GM19395 (cell line): Measurements from ENCODE around the gene DNAH17.

Experiments
- ATAC-seq: cut with Tn5 transposase; IDR thresholded peaks from one replicate; pipeline ENCODE4 v1.9.1; 2021; ENCODE audit warnings: mild to moderate bottlenecking, moderate library complexity; ENCODE audit not compliant: unreplicated experiment

The DNAH17 gene

DNA sequence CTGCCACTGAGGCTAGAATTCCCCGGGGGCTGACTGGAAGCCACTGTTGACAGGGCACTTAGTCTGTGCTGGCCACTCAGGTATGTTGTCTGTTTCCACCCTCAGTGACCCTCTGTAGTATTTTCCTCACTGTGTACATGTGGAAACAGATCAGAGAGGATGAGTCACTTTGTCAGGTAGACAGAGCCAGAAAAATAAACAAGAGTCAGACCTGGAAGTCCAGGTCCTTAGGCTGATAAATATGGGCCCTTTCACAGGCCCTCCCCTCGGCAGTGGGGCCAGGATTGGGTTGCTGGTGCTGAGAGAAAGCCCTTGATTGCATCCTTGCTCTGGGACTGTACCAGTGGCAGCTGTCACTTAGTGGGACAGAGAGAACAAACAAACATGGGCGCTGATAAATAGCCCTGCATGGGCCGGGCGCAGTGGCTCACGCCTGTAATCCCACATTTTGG lies 177.5 kb downstream of the DNAH17 start:
- no peak for ATAC-seq

DNA sequence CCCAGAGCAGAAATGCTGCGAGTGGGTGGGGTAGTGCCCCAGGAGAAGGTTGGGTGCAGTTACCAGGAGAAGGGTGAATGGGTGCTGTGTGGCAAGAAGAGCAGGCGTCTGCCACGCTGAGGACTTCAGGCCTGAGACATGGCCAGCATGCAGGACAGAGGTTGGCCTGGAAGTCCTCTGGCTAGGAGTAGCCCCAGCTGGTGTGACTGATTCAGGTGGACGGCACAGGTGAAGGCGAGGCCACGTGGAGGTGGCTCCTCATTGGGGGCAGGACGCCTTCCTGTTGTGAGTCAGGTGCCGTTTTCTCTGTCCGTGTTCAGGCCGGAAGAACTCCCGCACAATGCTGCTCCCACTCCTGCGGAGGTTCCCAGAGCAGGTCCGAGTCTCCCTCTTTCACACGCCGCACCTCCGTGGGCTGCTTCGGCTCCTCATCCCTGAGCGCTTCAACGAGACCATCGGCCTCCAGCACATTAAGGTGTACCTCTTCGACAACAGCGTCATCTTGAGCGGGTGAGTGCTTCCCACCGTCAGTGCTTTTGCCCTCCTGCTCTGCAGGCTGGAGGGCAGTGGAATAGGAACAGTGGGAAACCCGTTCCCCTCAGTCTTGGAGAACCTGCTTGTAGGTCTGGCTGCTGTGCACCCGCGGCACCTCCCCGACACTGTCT lies 178.0 kb downstream of the DNAH17 start:
- no peak for ATAC-seq

DNA sequence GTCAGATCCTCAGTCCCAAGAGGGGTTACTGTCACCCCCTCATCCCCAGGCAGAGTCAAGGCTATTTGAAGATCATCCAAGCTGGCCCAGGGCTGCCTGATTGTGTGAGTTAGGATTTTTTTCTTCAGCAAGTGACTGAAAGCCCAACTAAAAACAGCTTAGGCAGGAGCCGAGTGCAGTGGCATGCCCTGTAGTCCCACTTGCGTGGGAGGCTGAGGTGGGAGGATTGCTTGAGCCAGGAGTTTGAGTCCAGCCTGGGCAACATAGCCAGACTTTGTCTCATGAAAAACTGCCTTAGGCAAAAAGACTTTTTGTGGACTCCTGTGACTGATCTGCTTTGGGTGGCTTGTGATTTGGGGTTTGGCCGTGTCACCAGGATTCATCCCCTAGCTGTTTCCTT lies 178.8 kb downstream of the DNAH17 start:
- no peak for ATAC-seq

DNA sequence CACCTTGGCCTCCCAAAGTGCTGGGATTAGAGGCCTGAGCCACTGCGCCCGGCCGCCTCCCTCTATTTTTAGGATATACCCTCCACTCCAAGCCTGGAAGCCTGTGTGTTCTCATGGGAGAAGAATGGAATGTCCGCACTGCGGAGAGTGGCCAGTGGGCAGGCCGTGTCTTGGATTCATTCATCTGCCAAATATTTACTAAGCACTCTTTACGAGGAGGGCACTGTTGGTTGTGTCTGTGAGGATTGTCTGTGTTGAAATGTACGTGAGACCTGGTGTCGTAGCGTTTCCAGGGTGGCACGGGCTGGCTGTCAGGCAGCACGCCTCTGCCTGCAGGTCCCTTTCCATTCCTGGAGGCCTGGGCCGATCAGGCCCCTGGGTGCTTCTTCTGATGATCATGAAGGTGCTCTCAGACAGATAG lies 179.5 kb downstream of the DNAH17 start:
- no peak for ATAC-seq

DNA sequence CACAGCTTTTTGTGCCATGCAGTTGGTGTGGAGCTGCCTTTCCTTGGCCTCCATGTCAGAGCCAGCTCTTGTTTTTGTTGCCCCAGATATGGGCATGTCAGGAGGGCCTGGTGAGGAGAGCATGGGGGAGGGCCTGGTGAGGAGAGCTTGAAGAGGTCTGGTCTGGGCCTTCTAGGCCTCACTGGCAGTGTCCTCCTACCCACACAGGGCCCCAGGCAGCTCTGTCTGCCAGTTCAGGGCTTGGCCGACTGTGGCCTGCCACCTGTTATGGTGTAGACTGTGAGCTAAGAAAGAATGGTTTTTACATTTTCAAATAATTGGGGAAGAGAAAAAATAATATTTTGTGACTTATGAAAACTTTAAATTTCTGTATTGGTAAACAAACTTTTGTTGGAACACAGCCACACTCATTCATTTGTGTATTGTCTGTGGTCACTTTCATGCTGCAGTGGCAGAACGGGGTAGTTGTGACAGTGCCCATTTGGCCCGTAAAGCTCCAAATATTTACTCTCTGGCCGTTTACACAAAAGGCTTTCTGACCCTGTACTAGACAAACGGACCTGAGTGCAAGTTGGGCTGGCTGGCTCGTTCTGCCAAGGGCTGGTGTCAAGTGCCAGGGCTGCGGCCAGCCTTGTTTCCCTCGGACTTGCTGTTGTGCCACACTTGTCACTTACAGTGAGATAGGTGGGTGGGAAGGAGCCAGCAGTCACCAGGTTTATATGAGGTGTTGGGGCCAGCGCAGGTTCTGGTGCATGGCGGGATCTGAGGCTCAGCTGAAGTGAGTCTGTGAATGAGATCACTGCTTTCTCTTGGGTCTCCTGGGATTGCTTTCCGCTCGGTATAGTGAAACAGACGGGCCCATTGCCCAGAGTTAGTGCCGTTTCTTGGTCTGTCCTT lies 180.5 kb downstream of the DNAH17 start:
- no peak for ATAC-seq

DNA sequence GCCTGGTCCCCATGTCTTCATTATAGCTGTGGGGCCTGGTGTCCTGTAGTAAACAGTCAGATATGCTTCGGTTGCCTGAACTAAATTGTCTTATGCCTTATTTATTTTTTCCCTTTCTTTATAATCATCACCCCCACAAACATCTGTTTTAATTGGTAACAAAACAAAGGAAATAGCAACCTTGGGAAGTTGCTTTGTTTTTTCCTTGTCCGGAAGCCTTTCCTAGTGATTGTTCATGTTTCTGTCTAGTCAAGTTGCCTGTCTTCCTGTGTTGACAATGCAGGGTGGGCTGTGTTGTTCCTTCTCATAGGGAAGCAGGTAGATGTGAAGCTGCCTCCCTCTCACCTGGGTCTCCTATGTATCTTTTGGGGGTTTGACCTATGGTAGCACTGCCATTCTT lies 182.0 kb downstream of the DNAH17 start:
- no peak for ATAC-seq

DNA sequence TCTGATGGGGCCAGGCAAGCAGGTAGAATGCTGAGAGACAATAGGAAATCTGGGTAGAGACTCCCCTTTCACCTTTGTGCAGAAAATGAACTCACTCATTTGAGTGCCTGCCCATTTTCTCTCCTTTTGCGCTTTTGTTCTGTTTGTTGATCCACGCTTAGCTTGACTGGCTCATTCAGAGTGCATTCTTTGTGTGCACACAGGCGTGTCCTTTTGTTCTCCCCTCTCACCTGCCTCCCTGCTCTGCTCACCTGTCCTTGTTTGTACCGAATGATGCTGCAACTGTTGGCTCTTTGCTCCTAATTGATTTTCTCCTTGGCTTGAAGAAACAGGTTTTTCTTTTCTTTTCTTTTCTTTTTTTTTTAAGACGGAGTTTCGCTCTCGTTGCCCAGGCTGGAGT lies 183.0 kb downstream of the DNAH17 start:
- no peak for ATAC-seq

DNA sequence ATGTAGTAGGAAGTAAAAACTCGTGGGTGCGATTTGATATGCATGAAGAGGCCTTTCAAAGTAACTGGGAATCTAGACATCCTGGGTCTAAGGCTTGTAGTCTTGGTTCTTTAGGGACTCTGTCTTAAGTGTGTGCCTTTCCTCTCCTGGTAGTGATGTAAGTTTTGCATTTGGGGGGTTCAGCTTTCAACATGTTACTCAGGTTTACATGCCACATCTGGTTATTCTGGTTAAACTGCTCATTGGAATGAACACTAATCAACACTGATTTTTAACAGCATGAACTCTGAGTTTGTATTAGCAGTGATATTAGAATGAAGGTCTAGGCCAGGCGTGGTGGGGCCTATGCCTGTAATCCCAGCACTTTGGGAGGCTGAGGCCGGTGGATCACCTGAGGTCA lies 183.6 kb downstream of the DNAH17 start:
- no peak for ATAC-seq

DNA sequence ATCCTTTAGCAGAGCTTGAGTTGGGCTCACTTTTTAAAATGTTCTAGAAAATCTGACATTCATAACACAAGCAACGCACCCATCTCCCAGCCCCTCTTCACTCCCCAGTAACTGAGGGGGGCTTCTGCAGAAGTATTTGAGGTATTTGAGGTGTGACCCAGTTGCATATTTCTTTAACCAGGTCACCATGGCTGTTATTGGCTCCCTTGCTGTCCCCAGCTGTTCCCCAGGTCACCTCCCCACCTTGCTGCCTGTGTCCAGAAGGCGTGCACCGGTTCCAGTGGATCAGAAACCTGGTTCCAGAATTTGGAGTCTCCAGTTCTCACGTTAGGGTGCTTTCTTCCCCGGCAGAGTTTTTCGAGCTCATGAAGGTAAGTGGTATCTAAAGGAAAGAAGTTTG lies 184.9 kb downstream of the DNAH17 start:
- no peak for ATAC-seq

DNA sequence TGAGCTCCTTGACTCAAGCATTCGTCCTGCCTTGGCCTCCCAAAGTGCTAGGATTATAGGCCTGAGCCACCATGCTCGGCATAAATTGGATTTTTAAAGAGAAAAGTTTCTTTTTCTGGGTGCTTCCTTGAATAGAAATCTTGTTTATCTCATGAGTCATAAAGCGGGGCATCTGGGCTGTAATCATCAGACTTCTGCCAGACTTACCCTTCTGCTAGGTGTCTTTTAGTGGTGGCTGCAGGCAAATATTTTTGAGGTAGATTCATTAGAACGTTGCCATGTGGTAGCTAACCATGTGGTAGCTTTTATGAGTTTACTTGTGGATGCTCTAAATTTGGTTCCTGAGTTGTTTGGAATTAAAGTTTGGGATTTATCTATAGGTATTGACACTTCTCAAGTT lies 185.4 kb downstream of the DNAH17 start:
- no peak for ATAC-seq

DNA sequence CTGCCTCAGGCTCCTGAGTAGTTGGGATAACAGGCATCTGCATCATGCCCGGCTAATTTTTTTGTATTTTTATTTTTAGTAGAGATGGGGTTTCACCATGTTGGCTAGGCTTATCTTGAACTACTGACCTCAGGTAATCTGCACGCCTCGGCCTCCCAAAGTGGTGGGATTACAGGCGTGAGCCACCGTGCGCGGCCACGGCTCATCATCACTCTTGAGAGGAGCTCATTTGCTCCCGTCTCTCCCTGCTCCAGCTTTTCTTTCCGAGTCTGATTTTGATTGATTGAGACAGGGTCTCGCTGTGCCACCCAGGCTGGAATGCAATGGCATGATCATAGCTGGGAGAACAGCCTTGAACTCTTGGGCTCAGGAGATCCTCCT lies 186.2 kb downstream of the DNAH17 start:
- ATAC-seq: no peak

DNA sequence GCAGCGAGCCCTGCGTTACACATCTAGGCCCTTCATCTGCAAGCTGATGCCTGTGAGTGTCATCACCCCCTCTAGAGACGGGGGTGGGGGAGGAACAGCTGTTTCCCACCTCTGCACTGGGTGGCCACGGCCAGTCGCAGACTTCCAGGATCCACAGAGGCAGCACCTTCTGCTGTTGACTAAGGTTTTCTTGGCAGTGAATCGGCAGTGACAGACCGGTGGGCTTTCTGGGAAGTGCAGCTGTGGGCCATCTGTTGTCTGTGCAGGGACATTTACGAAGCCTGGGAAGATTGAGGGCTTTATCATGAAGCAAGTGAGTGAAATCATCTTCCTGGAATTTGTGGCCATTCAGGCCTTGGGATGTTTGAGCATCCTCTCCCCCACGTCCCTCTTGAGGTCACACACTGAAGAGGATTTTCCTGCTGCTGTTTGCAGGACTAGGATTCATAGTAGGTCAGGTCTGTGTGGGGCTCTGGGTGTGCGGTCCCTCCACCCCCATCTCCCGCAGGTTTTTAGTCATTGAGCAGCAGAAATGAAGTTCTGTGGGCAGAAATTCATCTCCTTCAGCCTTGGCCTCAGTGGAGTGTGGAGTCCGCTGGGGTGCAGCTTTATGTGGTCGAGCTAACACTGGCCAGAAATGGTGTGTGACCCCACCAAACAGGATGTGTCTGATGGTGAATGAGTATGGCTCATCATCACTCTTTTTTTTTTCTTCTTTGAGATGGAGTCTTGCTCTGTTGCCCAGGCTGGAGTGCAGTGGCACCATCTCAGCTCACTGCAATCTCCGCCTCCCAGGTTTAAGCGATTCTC lies 186.8 kb downstream of the DNAH17 start:
- ATAC-seq: no peak

DNA sequence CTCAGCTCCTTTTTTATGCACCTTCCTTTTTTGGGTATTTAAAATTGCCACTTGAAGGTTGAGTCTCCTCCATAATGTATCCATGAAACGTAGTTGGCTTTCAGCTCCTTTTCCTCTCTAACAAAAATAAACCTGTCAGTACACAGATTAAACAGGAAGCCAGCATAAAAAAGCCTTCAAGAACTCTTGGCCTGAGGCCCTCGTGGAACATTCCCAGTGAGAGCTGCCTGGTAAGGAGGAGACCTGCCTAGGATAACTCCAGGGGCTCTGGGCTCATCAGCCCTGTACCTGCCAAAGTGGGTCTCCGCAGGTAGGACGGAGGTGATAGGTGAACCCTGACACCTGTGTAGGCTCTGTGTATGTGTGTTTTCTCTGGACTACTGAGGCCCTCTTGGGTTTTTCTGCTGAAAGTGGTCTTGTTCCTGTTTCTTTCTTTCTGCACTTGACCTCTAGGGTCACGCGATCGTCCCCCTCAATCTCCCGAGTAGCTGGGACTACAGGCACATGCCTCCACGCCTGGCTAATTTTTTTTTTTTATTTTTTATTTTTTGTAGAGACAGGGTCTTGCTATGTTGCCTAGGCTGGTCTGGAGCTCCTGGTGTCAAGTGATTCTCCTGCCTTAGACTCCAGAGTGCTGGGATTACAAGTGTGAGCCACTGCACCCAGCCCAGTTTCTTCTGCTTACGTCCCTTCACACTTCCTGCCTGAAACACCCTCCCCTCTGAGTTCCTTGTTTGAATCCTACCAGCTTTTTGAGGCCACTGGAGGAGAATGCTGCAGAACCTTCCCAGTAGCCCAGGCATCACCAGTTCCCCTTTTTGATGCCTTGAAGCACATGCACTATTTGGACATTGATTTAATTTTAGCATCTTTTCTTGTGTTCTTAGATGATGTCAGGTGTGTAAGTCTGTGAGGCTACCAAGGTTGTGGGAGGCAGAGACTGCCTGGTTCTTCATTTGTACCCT lies 188.9 kb downstream of the DNAH17 start:
- no peak for ATAC-seq

DNA sequence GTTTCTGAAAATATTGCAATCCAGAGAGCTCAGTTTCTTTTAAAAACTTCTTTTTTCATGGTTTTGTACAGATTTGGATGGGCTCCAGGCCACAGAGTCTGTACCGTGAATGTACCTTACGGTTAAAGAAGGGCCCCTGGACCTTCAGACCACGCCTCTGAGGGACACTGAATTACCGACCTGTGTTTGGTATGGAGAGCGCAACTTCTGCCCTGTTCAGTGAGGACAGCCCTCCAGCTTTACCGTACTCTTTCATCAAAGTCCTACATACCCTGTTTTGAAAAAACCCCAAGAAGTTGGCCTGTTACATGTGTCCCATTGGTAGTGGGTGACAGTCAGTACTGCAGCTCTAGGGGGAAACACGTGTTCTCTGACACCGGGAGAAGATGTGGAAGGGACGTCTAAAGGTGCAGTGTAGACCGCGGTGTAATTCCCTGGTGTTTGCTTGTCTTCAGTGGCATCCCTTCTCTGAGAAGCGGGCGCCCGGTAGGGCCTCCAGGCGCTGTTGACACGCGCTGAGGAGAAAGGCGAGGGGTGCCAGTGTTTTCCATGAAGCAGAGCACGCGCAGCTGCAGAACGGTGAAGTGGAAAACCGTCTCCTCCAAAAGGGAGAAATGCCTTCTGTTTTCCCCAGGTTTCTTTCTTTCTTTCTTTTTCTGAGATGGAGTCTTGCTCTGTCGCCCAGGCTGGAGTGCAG lies 192.6 kb downstream of the DNAH17 start:
- ATAC-seq: peak; percentile 1

DNA sequence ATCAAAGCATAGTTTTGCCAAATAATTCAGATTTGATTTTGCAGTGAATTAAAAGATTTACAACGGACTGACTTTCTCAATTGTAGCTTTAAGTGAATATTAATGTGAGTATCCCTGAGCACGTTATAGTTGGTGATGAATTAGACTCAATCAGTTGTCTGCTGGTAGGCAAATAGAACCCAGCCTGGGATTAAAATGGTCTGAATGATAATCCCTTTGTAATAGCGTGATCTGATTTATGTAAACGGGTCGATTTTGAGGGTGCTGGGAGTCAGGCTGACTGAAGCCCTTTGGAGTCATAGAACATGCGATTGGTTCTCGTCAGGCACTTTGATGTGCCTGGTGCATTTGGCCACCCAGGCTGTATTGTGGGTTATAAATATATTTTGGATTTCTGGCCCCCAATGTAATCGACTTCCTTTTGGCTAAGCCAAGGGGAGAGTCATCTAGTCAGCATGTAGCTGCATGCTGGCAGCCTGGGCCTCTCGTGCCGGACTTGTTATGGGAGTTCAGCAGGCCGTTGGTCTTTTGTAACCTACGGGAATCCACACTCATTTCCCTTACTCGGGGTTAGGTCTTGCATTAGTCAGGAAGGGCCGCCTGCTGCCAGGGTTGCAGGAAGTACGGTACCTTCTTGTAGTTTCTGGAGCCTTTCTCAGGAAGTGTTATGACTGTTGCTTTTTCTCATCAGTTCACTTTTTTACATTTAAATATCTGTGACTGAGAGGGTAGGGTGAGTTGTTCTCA lies 193.3 kb downstream of the DNAH17 start:
- ATAC-seq: peak; percentile 33

DNA sequence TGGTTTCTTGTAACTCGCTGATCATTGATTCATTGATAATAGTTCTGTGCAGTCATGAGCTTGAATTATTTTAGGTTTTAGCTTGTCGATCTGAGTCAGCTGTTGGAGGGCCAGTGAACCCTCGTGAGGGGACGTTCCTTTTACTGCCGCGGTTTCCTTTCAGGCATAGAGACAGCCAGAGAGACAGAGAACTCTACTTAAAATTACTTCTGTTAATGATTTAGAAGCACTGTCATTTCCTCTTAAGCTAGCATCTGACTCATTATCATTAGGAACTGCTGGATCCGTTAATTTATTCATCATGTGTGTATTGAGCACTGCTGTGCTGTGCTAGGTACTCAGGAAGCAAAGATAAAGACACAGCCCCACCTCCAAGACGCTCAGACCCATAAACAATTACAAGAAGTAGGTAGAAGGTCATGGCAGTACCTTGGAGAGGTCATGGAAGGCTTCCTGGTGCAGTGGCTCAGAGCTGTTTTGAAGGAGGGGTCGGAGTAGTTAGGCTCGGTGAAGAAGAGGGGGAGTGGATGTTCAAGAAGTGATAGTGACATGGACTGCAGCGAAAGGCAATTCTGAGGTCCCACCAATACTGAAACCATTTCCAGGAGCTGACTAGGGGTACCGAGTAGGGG lies 195.5 kb downstream of the DNAH17 start:
- no peak for ATAC-seq

DNA sequence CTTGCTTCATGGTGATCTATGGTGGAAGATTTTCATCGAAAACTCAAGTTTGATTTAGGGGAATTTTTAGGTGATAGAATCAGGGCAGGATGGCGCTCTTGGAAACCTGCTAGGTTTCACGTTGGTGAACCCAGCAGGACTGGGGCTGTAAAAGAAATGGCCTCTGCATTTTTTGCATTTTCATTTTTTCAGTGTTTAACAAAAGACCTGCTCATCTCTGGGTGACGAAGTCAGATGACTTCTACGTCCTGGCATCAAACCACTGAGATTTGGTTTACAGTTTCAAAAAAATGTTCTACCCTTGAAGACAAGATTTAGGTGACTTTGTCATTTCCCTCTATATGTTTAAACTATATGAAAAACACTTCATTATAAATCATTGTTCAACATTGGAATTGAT lies 196.8 kb downstream of the DNAH17 start:
- ATAC-seq: no peak

DNA sequence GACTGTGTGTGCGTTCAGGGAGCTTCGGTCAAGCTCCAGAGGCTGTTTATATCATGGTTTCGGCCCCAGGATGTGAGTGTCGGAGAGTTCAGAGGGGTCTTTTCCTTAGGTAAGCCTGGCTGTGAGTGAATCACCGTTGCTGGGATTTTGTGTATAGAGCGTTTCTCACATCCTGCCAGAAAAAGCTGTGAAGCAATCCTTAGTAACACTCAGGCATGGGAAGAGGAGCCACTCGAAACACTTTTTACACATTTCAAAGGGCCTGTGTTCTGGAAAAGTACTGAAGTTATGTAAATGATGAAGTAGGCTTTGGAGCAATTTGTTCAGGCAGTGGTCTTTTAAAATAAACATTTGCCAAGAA lies 198.1 kb downstream of the DNAH17 start:
- ATAC-seq: no peak
